ENCODE data around the gene FUS.

DNA sequence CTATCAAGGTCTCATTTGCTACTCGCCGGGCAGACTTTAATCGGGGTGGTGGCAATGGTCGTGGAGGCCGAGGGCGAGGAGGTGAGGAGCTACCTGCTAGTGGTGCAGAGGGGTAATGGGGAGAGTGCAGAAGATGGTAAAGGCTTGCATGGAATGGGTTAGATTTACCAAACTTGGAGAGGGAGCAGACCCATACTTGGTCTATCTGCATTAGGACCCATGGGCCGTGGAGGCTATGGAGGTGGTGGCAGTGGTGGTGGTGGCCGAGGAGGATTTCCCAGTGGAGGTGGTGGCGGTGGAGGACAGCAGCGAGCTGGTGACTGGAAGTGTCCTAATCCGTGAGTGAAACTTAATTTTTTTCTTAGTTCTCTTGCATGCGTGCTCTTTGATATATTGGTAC lies 10.1 kb downstream of the FUS start:
- TF ChIP-seq, protein P1, sequence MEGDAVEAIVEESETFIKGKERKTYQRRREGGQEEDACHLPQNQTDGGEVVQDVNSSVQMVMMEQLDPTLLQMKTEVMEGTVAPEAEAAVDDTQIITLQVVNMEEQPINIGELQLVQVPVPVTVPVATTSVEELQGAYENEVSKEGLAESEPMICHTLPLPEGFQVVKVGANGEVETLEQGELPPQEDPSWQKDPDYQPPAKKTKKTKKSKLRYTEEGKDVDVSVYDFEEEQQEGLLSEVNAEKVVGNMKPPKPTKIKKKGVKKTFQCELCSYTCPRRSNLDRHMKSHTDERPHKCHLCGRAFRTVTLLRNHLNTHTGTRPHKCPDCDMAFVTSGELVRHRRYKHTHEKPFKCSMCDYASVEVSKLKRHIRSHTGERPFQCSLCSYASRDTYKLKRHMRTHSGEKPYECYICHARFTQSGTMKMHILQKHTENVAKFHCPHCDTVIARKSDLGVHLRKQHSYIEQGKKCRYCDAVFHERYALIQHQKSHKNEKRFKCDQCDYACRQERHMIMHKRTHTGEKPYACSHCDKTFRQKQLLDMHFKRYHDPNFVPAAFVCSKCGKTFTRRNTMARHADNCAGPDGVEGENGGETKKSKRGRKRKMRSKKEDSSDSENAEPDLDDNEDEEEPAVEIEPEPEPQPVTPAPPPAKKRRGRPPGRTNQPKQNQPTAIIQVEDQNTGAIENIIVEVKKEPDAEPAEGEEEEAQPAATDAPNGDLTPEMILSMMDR (IDR thresholded peaks at IDR 0.05 in 2 of 3, conservative IDR thresholded peaks at IDR 0.05 in 1 of 3; ENCODE audit: borderline replicate concordance in 1 of 3, insufficient read depth in 1 of 3, low read depth in 2 of 3, low read length in 2 of 3), result no peak
- no peak for TF ChIP-seq ZNF274 (IDR thresholded peaks at IDR 0.05; ENCODE audit: low read depth, low read length)
- TF ChIP-seq, protein P2, sequence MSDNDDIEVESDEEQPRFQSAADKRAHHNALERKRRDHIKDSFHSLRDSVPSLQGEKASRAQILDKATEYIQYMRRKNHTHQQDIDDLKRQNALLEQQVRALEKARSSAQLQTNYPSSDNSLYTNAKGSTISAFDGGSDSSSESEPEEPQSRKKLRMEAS (IDR thresholded peaks at IDR 0.05), result no peak
- TF ChIP-seq POLR2A (IDR thresholded peaks at IDR 0.05; ENCODE audit: borderline replicate concordance, extremely low read depth, insufficient read depth, insufficient read length), result no peak
- no peak for TF ChIP-seq RAD21 (IDR thresholded peaks at IDR 0.05; ENCODE audit: low read depth)
- no peak for TF ChIP-seq SRF (IDR thresholded peaks at IDR 0.05; ENCODE audit: low read depth)
- TF ChIP-seq EGR1 (IDR thresholded peaks at IDR 0.05; ENCODE audit: low read depth), result no peak
